KBM-7 (cell line): ENCODE data around the gene STH.
A peak's percentile ranks its signal among the peaks of the same experiment; 100 is the strongest.
"Not testable (repeated sequence)": the region's sequence is repeated elsewhere in the genome, so short reads cannot be mapped to it uniquely, and the experiment has no call there.

Experiments
- DNase-seq: peaks from one replicate; pipeline ENCODE4 v3.0.0-alpha.2; 2015
- in situ Hi-C: fragments of 300-500 bp; cut with MboI; formaldehyde crosslinking; loops from 2 replicates; pipeline ENCODE4 v1.14.3; 2020; ENCODE audit warnings: low sequenced_read_pairs, low pct_unique_long_range_greater_than_20kb, mixed read lengths

STH gene

DNA sequence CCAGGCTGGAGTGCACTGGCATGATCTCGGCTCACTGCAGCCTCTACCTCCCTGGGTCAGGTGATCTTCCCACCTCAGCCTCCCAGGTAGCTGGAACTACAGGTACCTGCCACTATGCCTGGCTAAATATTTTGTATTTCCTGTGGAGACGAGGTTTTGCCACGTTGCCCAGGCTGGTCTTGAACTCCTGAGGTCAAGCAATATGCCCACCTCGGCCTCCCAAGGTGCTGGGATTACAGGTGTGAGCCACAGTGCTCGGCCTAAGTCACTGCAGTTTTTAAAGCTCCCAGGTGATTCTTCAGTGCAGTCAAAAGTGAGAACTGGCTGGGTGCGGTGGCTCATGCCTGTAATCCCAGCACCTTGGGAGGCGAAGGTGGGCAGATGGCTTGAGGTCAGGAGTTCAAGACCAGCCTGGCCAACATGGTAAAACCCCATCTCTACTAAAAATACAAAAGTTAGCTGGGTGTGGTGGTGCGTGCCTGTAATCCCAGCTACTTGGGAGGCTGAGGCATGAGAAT lies 20.4 kb downstream of the STH start:
- in situ Hi-C loops, DNase-seq: not testable (repeated sequence)

DNA sequence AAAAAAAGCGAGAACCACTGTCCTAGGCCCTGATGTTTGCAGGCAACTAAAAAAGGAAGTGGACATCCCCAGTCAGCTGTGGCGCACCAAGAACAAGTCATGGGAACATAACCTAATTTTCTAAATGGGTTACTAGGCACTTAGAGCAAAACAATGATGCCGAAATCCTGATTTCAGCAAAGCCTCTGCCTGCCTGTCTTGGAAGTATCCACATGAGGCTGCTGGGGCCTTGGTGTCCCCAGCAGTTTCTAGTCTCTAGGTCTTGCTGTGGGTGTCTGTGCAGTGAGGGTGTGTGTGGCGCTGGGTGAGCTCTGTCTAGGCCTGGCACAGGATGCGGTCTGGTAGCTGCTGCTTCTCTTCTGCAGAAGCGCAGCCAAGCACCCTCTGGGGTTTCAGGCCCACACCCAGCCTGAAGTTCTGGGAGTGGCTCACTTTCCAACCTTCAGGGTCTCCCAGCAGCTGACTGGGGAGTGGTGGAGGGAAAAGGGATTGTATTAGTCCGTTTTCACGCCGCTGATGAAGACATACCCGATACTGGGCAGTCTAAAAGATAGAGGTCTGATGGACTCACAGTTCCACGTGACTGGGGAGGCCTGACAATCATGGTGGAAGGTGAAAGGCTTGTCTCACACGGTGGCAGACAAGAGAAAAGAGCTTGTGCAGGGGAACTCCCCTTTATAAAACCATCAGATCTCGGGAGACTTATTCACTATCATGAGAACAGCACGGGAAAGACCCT lies 21.1 kb downstream of the STH start:
- DNase-seq: peak; percentile 15
- in situ Hi-C loops: no loop called here

DNA sequence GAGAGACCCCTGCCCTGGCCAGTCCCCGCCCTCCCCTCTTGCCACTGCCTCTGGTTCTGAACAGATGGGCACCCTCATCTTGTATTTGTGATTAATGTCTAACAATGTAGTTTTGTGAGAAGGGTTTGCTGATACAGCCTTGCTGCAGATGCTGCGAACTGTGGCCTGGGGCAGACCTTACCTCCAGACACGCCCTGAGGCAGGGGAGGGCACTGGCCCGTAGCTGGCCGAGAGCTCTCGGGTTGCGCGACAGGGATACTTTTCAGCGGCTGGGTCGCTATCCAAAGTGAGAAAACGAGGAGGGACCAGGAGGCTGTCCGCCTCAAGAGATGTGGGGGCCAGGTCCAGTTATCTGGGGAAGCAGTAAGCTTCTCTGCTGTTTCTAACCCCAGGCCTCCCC lies 21.9 kb downstream of the STH start:
- no peak for DNase-seq
- in situ Hi-C loops: no loop called here

DNA sequence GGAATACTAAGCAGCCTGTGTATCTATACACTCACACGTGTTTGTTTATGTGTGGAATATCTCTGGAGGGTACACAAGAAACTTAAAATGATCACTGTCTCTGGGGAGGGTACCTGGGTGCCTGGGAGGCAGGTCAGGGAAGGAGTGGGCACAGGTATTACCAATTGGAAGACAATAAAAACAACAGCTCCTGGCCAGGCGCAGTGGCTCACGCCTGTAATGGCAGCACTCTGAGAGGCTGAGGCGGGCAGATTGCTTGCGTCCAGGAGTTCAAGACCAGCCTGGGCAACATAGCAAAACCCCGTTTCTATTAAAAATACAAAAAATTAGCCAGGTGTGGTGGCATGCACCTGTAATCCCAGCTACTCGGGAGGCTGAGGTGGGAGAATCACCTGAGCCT lies 24.3 kb downstream of the STH start:
- DNase-seq, in situ Hi-C loops: not testable (repeated sequence)

DNA sequence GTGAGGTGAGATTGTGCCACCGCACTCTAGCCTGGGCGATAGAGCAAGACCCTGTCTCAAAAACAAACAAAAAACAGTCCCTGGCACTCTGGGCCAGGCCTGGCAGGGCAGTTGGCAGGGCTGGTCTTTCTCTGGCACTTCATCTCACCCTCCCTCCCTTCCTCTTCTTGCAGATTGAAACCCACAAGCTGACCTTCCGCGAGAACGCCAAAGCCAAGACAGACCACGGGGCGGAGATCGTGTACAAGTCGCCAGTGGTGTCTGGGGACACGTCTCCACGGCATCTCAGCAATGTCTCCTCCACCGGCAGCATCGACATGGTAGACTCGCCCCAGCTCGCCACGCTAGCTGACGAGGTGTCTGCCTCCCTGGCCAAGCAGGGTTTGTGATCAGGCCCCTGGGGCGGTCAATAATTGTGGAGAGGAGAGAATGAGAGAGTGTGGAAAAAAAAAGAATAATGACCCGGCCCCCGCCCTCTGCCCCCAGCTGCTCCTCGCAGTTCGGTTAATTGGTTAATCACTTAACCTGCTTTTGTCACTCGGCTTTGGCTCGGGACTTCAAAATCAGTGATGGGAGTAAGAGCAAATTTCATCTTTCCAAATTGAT lies 24.8 kb downstream of the STH start:
- in situ Hi-C loops: no loop called here

DNA sequence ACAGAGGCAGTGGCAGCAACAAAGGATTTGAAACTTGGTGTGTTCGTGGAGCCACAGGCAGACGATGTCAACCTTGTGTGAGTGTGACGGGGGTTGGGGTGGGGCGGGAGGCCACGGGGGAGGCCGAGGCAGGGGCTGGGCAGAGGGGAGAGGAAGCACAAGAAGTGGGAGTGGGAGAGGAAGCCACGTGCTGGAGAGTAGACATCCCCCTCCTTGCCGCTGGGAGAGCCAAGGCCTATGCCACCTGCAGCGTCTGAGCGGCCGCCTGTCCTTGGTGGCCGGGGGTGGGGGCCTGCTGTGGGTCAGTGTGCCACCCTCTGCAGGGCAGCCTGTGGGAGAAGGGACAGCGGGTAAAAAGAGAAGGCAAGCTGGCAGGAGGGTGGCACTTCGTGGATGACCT lies 25.5 kb downstream of the STH start:
- no peak for DNase-seq
- in situ Hi-C loops: no loop called here

More for the DNA sequence above, 24.8 kb downstream of the STH start:
- no peak for DNase-seq

DNA sequence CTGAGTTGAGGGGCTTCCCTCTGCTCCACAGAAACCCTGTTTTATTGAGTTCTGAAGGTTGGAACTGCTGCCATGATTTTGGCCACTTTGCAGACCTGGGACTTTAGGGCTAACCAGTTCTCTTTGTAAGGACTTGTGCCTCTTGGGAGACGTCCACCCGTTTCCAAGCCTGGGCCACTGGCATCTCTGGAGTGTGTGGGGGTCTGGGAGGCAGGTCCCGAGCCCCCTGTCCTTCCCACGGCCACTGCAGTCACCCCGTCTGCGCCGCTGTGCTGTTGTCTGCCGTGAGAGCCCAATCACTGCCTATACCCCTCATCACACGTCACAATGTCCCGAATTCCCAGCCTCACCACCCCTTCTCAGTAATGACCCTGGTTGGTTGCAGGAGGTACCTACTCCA lies 26.0 kb downstream of the STH start:
- no peak for DNase-seq
- in situ Hi-C loops: no loop called here

DNA sequence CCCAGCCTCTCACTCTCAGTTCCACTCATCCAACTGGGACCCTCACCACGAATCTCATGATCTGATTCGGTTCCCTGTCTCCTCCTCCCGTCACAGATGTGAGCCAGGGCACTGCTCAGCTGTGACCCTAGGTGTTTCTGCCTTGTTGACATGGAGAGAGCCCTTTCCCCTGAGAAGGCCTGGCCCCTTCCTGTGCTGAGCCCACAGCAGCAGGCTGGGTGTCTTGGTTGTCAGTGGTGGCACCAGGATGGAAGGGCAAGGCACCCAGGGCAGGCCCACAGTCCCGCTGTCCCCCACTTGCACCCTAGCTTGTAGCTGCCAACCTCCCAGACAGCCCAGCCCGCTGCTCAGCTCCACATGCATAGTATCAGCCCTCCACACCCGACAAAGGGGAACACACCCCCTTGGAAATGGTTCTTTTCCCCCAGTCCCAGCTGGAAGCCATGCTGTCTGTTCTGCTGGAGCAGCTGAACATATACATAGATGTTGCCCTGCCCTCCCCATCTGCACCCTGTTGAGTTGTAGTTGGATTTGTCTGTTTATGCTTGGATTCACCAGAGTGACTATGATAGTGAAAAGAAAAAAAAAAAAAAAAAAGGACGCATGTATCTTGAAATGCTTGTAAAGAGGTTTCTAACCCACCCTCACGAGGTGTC lies 26.6 kb downstream of the STH start:
- DNase-seq: no peak
- in situ Hi-C loops: no loop called here

DNA sequence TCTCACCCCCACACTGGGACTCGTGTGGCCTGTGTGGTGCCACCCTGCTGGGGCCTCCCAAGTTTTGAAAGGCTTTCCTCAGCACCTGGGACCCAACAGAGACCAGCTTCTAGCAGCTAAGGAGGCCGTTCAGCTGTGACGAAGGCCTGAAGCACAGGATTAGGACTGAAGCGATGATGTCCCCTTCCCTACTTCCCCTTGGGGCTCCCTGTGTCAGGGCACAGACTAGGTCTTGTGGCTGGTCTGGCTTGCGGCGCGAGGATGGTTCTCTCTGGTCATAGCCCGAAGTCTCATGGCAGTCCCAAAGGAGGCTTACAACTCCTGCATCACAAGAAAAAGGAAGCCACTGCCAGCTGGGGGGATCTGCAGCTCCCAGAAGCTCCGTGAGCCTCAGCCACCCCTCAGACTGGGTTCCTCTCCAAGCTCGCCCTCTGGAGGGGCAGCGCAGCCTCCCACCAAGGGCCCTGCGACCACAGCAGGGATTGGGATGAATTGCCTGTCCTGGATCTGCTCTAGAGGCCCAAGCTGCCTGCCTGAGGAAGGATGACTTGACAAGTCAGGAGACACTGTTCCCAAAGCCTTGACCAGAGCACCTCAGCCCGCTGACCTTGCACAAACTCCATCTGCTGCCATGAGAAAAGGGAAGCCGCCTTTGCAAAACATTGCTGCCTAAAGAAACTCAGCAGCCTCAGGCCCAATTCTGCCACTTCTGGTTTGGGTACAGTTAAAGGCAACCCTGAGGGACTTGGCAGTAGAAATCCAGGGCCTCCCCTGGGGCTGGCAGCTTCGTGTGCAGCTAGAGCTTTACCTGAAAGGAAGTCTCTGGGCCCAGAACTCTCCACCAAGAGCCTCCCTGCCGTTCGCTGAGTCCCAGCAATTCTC lies 27.4 kb downstream of the STH start:
- in situ Hi-C loops: no loop called here
- no peak for DNase-seq

DNA sequence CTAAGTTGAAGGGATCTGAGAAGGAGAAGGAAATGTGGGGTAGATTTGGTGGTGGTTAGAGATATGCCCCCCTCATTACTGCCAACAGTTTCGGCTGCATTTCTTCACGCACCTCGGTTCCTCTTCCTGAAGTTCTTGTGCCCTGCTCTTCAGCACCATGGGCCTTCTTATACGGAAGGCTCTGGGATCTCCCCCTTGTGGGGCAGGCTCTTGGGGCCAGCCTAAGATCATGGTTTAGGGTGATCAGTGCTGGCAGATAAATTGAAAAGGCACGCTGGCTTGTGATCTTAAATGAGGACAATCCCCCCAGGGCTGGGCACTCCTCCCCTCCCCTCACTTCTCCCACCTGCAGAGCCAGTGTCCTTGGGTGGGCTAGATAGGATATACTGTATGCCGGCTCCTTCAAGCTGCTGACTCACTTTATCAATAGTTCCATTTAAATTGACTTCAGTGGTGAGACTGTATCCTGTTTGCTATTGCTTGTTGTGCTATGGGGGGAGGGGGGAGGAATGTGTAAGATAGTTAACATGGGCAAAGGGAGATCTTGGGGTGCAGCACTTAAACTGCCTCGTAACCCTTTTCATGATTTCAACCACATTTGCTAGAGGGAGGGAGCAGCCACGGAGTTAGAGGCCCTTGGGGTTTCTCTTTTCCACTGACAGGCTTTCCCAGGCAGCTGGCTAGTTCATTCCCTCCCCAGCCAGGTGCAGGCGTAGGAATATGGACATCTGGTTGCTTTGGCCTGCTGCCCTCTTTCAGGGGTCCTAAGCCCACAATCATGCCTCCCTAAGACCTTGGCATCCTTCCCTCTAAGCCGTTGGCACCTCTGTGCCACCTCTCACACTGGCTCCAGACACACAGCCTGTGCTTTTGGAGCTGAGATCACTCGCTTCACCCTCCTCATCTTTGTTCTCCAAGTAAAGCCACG lies 28.3 kb downstream of the STH start:
- in situ Hi-C loops: no loop called here
- no peak for DNase-seq

DNA sequence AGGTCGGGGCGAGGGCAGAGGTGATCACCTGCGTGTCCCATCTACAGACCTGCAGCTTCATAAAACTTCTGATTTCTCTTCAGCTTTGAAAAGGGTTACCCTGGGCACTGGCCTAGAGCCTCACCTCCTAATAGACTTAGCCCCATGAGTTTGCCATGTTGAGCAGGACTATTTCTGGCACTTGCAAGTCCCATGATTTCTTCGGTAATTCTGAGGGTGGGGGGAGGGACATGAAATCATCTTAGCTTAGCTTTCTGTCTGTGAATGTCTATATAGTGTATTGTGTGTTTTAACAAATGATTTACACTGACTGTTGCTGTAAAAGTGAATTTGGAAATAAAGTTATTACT lies 28.9 kb downstream of the STH start:
- in situ Hi-C loops: no loop called here
- no peak for DNase-seq

DNA sequence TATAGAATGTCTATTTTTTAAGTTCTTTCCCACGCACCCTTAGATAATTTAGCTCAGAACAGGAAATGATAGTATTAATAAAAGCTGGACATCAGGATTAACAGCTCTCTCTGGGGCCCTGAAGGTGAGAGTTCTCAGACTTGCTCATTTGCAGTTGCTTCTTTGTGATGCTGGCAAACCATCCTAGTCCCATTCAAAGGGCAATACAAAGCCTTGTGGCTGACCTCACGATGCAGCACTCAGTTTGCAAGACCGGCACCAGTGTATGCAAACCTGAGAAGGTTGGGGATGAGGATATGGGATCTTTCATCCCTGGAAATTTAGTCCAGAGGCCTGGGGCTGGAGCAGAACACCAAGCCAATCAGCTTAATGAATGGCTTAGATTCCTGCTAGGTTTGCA lies 29.3 kb downstream of the STH start:
- DNase-seq: no peak
- in situ Hi-C loops: no loop called here

DNA sequence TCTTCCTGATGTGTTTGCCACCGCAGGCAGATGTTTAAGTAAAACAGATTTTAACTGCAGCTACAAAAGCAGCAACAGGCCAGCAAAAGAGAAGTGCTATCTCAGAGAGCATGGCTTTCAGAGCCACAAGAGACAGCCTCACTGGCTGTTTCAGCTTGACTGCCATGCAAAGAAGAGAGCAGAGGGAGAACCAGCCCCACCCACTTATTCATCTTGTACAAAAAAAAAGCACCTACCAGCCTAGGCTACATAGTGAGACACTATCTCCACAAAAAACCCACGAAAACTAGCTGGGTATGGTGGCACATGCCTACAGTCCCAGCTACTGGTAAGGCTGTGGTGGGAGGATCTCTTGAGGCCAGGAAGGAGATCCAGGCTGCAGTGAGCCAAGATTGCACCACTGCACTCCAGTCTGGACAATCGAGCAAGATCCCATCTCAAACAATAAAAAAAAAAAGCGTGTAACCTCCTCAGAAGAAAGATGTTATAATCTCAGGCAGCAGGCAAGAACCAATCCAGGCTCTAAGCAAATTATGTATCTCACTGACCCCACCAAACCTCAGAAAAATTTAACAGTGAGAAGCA lies 30.0 kb downstream of the STH start:
- no peak for DNase-seq

DNA sequence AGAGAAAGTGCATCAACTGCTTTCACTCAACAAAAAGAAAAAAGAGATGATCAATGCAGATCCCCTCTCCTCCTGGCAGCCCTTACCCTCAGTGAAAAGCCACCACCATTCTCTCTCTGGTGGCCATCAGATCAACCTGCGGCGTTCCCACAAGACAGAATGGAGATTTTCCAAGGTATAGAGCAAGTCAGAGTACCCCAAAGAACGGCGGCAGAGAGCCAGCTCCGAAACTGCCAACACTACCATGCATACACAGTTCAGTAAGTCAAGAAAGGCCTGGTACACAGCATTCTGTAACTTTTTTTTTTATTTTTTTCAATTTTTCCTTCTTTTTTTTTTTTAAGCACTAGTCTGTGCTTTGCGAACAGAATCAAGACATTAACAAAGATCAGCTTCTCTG lies 30.6 kb downstream of the STH start:
- DNase-seq: no peak
- in situ Hi-C loops: no loop called here

More for the DNA sequence above, 30.0 kb downstream of the STH start:
- in situ Hi-C loops: no loop called here

DNA sequence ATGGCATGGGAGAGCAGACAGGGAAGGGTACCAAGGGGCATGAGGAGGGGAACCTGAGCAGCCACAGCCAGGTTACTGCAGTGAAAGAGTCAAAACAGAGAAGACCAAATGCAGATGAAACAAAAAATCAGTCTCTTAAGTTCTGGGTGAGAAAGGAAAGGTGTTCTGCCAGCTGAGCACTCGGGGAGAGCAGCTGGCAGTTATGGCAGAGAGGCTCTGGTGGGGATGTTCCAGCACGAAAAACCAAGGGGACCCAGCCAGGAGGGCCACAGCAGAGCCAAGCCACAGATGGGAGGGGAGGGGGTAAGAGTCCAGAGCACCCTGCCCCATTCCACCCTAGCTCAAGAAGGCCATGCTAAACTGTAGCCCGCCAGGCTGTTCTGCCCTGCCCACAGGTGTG lies 31.7 kb downstream of the STH start:
- no peak for DNase-seq
- in situ Hi-C loops: no loop called here

DNA sequence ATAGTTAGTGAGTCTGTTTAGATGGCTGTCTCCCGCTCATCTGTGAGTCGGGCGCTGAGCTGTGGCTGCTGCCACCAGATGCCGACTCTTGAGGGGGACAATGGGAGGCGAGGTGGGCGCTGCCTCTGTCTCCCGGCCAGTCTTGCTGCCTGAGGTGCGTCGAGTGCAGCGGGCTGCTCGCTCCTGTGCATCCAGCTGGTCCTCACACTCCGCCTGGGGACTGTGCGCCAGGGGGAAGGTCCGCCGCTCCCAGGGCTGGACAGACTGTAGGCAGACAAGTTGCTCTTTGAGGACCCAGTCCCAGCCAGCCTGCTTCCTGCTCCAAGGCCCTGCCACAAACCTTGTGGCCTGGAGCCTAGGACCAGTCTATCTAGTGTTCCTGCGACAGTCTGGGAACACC lies 32.4 kb downstream of the STH start:
- DNase-seq: no peak
- in situ Hi-C loops: no loop called here

DNA sequence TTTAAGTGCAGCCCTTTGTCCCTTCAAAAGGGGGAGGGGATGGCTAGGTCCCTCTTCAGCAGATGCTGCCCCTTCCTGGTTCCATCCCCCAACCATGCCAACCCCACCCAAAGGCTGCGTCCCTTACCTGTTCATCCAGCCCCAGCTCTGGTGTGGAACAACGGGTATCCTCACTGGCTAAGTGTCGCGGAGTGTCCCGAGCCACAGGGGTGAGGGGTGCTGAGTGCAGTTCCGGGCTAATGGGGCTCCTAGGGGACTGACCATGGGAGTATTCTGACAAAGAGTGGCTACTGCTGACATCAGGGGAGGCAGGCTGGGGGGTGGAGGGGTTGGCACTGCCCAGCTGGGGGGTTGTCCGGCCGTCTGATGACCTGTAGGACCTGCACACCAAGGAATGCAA lies 32.9 kb downstream of the STH start:
- in situ Hi-C loops: no loop called here

DNA sequence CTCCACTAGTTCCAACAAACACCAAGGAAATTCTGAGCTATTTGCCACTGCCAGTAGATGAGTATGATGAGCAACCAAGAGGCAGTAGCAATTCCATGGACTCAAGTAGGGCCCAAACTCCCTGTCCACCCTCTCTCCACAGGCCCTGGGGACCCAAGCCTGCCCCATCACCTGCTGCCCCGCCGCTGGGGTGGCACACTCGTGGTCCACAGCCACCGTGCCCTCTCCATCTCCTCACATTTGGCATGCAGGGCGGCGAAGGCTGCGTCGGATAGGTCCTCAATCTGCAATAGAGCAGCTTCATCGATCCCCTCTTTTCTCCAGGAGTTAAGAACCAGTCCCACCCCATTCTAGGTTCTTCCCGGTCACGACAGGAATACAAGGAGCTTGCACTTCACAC lies 33.9 kb downstream of the STH start:
- DNase-seq: no peak
- in situ Hi-C loops: no loop called here

More for the DNA sequence above, 32.9 kb downstream of the STH start:
- no peak for DNase-seq
